HG03039 (cell line): ENCODE results near the gene LDLRAD4.

ENCODE experiments used
- ATAC-seq: cut with Tn5 transposase; IDR thresholded peaks from one replicate; pipeline ENCODE4 v1.9.1; 2021; ENCODE audit warnings: mild to moderate bottlenecking, moderate library complexity; ENCODE audit not compliant: unreplicated experiment

Gene LDLRAD4

DNA sequence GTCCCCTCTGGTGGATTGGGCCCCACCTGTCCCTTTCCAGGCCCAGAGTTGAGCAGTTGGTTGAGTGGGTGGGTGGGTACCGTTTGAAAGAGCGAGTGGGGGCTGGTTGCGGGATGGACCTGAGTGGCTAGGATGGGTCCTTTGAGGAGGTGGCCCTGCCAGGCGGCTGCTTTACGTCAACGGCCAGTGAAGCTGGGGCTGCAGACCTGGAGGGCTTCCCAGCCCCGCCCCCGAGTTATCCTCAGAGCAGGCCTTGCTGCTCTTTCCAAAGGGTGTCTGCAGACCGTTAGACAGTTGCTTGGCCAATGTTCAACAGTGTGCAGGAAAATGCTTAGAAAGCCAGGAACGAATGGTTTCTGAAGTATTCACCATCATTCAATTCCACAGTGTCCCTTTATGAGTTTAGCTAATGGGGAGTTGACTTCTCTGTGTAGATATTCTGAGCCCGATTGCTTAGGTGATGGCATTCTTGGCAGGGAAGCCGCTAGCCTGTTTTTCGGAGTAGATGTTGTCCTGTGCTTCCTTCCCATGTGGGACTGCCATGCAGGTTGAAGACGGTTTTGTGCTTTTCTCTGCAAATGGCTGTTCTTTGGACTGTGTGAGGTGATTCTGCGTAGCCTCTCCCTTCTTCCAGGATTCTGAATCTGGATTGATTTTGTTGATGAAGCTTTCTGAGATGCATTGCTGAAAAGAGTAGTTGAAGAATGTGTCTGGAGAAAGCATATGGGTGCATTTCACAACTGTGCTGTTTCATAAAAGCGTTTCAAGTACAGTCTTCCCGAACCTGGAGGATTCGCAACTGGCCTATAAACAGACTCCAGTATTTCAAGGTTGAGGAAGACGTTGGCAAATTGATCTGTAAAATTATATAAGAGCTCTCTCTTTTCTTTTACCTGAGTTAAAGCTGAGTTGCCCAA is 45.8 kb downstream of the LDLRAD4 start:
- no peak for ATAC-seq

DNA sequence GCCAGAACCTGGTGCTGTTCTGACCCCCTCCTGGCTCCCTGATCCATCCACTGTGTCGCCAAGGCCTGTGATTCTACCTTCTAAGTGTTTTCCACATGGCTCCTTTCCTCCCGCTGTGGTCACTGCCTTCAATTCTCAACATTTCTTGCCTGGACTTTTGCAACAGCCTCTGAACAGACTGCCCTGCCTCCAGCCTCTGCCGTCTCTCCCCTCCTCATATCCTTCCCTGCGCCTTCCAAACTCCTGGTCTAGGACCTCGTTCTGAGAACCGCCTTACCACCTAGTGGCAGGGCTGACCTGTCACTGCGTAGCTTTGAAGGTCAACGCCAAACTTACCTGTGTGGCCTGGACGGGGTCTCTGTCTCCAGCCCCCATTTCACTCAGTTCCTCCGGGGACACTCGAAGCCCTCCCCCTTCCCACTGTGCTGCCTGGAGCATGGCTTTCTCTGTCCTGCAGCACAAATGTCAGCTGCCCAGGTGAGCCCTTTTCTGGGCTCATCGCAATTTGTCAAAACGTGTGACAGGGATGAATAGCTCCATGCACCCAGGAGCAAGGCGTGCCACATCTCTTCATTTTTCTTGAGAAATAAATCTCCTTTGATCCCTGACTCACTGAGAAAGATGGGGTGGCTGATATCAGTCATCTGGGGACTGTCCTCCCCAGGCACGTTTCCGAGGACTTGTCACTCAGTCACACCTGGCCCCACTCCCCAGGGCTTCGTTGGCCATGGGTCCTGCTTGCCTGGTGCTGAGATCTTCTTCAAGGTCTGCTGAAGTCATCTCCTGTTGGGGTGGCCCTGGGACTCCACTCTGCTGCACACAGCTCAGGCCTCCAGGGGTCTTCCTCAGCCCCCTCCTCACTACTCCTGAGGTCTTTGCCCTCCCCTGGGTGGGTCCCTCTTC is 46.7 kb downstream of the LDLRAD4 start:
- no peak for ATAC-seq

DNA sequence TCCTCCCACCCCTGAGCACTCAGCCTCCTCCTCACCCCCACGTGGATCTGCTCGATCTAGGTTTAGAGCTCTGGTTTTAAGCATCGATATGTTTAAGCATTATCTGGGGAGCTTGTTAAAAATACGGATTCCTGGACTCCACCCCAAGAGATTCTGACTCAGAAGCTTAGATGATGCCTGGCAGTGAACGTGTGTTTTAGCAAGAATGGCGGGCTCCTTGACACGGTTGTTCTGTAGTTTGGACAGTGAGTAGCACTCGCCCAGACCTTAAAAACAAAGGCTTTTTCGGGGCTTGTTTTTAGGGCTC is 47.3 kb downstream of the LDLRAD4 start:
- no peak for ATAC-seq

DNA sequence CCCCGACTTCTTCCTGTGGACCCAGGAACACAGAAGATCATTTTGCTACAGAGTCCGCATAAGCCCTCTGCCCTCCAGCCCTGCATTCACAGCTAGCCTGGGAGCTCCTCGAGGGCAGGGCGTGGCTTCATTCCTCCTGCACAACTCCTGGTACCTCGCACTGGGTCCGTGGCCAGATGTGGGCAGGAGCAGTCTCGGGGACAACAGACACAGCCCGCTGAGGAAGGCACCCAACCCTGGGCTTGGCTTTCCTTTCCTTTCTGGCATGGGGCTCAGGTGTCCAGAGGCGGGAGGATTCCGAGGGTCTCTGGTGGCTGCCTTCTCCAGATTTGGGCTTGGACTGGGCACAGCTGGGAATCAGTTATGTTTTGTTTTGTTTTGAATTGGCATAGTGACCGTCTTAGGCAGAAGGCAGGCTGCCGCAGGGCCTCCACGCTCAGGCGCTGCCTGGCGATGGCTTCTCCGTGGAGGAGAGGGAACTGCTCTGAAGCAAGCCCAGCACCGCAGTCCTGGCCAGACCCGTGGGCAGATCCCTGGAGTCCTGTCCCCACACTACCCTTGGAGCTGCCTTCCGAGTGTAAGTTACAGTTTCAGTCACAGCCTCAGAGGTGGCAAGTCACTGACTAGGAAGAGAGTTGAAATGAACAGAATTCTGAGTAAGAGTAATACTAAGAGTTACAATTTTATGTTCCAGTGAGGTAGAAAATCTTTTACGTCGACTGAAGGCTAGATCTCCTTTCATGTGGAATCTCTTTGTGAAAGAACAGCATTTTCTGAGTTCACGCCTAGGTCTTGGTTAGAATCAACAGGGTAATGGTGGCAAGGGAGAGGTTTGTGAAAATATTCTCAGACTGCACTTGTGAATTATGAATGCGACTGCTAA is 47.9 kb downstream of the LDLRAD4 start:
- ATAC-seq, result no peak

DNA sequence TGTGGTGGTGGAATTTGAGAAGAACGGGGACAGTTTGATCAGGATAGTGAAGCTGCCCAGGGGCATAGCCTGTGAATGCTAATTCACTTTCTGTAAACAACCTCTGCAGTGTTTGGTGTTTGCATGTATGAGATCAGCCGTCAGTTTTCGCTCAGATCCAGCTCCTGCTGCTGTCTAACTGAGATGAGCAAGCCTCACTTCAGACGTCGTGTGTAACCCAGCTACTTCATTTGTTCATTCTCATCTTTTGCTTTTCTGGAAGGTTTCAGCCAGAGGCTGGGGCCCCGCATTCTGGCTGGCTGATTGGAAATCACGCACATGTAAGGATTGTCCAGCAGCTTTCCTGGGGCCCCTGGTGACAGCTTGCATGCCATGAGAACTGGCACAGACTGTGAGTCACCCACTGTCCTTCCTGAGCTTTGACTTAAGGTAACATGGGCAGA is 48.9 kb downstream of the LDLRAD4 start:
- ATAC-seq, result no peak

DNA sequence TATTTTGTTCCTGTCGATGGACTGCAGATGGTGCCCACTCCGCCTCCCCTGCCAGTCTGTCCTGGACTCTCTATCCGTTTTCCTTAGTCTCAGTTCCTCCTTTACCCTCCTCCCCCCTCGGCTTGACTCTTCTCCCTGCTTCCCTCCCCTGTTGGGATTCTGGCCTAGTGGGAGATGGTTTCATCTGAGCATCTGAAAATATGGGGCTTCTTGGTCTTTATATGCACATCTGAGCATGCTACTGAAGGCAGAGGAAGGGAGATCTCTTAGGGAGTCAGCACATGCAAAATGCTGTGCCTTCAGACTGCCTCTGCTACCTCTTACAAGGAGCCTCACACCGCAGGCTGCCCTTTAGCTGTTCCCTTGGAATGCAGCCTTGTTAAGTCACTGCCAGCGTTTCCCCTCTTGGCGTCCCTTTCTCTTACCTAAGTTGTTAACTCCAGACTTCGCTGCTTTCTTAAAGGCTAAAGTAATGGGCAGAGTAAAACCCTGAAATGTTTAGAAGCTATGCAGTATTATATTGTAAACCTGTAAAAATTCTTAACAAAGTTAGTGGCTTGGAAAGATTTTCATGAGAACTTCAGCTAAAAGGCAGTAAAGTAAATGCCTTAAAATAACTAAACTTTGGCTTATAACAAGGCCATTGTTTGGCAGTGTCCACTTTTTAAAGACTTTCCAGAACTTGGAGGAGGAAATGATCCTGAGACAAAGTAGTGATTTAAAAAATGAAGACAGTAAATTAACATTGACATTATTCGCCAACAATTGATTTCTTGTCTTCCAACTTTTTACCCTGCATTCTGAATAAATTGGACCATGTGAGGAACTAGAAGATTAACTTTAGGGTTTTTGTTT is 49.8 kb downstream of the LDLRAD4 start:
- ATAC-seq, result no peak

DNA sequence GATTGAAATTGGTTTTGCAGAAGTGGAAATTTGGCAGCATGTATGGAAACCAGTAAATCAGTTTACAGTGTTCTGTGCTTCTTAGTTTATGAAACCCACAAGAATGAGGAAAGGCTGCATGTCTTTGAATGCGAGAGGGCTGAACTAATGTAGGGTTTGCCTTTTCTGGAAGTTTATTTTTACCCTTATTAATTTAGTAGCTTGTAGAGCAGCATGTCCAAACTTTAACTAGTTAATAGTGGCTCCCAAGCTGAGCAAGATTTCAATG is 50.4 kb downstream of the LDLRAD4 start:
- ATAC-seq, result no peak

DNA sequence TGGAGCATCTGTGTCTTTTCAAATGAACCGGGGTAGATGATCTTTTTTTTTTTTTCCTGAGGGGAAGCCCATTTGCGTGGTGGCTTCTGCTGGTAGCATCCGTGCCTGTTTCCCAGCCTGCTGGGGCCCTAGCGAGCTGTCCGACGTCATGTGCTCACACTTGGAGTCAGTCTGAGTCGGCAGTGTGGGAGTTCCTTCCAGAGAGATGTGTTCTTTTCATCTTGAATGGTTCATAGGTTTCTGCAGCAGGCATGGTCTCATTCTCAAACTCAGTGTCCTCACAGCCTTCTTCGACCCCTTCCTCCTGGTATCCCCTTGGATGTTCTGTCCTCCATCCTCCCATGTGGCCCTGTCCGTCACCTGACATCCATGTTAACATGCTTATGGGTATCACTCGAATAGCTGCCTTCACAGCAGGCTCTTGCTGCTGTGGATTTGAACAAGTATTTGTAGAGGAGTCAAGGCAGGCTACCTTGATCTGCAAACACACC is 51.0 kb downstream of the LDLRAD4 start:
- no peak for ATAC-seq

DNA sequence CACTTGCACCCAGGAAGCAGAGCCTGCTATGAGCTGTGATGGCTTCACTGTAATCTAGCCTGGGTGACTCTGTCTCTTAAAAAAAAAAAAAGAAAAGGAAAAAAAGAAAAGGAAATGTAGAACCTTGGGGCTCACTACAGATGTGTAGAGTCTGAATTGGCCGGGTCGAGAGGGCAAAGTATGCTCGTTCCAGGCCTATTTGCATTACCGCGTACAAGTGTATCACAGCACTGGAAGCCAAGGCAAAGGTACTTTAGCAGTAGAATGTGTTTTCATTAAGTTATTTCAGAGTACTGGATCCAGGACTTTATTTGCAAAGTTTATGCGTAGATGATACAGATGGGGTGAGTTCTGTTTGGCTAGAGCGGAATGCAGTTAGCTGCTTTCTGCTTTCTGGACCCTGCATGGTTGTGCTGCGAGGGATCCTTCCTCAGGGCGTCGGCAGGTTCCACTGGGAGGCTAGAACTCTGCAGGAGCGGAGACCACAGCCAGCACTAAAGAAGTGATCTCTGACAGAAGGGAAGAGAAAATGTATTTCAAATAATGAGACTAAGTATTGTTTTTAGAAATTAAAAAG is 51.8 kb downstream of the LDLRAD4 start:
- no peak for ATAC-seq

DNA sequence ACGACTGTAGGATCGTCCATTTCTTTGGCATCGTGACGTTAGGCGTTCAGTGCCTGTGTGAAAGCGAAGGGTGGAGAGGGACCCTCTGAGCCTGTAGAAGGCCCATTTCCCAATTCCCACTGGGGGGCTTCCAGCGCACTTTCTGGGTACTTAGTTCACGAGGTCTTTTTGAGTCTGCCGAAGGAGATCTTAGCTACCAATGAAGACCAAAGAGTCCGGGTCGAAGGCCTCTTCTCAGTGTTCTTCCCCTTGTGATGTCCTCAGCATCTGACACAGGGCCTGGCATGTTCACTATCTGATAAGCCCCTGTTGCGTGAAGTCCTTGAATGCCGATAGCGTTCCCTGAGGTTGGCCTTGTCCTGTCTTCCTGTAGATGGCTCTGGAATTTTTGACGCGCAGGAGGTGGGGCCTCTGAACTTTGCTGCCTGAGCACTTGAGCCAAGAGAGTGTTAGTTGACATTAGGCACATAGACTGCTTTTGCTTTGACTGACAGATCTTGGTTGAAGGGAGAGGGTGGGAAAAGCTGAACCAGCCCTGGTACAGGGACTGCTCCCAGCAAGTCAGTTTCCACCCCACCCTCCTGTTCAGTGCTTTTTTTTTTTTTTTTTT is 52.8 kb downstream of the LDLRAD4 start:
- no peak for ATAC-seq

DNA sequence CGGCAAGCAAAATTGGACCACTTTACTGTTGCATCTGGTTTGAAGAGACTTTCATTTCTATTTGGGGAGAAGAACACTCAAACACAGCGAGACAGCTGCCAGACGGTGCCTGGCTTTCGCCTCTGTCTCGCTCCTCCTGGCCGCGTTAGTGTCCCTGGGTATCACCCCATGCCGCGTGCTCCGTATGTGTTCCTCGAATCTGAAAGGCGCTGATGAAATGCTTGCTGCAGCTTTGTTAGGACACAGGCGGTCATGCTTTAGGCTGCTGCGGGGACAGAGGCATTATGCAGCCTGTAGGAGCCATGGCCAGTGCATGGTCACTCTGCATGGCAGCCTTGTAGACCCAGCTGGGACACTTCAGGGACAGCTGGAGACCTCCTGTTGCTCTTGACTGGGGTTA is 53.9 kb downstream of the LDLRAD4 start:
- no peak for ATAC-seq

DNA sequence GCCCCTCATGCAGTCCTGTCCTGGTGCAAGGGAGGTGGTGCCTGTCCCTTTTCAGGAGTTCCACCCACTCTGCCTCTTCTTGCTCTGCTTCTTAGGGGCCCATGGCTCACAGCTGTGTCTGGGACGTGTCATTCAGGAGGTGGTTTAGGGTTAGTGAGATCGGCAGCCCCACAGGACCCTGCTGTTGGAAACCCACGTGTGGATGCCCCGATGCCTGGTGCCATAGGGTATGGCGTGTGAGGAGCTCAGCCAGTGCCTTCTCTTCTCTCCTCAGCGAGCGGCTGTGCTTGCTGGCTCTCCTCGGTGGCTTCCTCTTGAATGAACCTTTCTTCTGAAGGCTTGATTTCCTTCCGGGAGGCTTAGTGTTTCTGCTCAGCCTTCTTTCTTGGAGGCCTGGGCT is 55.2 kb downstream of the LDLRAD4 start:
- ATAC-seq, result no peak

DNA sequence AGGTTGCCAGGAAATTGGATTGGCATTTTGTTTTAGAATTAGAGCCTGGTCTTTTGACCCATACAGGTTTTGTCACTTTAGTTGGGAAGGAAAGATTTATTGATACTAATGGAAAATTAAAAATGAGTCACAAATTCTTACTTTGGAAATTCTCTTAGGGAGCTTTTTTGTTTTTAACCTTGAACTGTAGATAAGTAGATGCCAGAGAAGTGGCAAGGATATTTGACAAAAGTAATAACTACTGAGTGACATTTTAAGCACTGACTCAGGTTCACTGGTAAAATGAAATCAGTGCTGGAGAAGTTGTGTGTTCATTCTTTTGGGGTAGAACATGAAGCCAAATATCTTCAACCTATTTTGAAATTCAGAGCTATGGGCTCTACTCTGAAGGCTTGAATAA is 56.5 kb downstream of the LDLRAD4 start:
- no peak for ATAC-seq

DNA sequence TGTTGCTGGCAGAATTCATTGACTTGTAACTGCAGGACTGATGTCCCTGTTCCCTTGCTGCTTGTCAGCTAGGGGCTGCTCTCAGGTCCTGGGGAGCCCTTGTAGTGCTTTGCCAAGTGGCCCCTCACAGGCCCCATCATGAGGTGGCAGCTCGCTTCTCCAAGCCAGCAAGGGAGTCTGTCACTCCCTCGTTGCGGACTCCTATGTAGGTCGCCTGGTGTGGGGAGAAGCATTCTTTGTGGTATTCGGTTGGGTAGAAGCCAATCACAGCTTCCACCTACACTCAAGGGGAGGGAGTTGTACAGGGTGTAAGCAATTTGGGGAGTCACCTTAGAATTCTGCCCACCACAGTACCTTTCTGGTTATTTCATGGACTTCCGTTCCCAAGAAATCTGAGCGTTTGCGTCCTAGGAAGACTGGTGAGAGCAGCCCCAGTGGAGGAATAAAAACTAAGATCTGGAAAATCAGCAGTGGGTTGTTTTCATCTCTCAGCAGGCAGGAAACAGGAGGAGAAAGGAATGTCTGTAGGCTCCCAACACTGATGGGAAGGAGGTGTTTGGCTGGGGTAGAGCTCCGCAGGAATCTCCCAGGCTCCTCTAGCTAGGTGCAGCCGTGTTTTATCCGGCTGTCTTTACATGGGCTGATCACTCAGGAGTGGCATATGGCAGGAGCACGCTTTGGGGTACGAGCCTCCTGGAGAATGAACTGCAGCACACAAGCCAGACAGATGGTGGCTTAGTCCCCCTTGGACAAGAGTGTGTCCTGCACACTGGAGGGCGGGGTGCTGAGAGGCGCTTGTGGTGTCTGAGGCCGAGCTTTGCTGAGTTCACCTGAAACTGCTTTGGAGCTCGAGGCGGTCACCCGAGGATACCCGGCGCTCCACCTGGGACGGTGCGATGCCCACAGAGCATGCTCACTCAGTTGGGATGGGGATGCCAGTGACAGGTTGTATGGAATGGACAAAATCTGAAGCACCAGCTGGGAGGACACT is 58.3 kb downstream of the LDLRAD4 start:
- no peak for ATAC-seq

DNA sequence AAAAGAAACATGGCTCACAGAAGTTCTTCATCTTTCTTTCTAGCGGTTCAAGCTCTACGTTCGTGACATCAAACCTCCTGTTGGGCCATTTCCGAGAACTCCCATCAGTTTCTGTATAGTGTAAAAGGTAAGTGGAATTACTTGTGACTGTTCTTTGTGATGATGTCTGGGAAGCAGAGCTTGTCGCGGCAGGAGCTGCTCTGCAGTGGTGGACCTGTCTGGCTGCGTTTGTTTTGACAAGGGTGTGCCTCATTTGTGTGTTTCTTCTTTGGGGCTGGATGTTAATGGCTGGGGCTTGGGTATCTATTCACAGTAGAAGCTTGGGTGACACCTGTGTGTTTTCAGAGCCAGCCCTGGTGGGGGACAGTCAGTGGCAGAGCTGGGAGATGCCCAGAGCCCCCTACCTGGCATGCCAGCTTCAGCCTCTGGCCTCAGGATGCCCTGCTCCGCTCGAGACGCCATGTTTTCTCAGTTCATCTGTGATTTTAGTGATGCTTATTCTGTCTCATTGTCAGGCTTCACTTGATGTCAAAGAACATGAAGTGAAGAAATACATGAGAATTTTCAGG is 59.6 kb downstream of the LDLRAD4 start:
- no peak for ATAC-seq

DNA sequence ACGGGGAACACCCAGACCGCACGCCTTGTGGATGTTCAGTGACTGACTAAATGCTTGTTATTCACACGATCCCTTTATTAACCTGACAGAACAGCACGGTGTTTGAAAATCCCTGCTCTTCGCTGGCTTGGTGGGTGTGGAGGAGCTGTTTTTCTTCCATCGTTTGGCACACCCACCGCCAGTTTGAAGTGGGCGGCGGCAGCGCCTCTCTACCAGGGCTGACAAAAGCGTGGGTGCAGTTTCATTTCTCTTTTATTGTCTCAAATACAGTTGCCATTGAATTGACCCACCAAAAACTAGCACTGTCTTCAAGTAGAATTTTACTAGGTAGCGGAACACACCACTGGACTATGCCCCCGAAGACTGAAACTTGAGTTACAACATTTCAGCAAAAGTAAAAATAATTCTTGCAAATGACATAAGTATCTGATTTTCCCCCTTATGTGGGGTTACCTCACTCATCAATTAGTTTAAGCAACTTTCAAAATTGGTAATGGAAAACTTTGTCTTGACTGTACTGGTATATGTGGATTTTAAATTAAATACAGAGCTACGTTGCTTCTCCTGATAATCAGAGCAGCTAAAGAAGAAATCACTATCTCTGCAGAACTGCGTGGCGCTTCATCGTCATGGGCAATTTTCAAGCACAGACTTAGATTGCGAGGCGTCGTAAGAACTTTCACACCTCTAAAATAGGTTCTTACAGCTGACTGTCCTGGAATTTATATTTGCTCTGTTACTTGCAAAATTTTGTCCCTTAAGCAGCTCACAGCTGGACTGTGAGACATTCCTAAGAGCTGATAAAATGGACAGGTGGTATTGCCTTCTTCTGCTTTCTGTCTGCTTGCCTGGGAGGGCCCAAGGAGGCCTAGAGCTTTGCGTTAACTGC is 60.9 kb downstream of the LDLRAD4 start:
- ATAC-seq, result no peak
